Measurements from ENCODE around the gene CCDC187. TPM values are rescaled to one million over a fixed set of nuclear protein-coding genes. Genes with fewer than 3 reads are reported as not detected.
A peak's percentile ranks its signal among the peaks of the same experiment; 100 is the strongest.

Gene CCDC187
- total RNA-seq, 1 donor from 2014 or later: not detected

DNA sequence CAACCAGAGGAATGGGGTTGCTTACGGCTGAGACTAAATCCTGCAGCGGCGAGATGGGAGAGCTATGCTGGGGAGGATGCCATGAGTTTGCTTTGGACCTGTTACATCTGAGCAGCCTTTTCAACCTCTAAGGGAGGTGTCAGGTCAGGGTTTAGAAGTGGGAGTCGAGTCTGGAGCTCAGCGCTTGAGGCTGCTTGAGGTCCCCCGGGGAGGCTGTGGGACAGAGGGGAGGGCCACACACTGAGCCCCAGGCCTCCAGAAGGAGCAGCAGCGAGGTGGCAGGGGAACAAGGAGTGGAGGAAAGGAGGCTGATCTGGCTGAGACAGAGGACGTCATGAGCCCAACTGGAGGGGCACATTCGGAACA is 56.4 kb downstream of the CCDC187 start:
- H3K4me3 ChIP-seq: no peak overlapping the region
- Mint-ChIP-seq H3K36me3 (no peaks in the 10 kb centered on the region), H3K27ac (peak overlapping the region; percentile 92), H3K9me3 (no peaks in the 10 kb centered on the region), H3K4me3 (peak overlapping the region; percentile 65), H3K27me3 (ENCODE audit: insufficient read depth, low read depth) (peaks cover 17% of the 10 kb centered on the region), H3K4me1 (peaks cover 50% of the 10 kb centered on the region)
- no peak for DNase-seq (ENCODE audit: low spot score)
- peak overlapping the region; percentile 13 for H2AFZ ChIP-seq (replicated peaks)
- no peak overlapping the region for H3K27ac ChIP-seq
- H3K36me3 ChIP-seq: no peaks in the 10 kb centered on the region
- H3K9ac ChIP-seq: no peak overlapping the region
- H3K4me1 ChIP-seq: peaks cover 26% of the 10 kb centered on the region
- peaks cover 27% of the 10 kb centered on the region for H3K79me2 ChIP-seq (ENCODE audit: low read depth)
- no peak overlapping the region for H3K4me2 ChIP-seq
- H3F3A ChIP-seq (ENCODE audit: low read depth): peaks cover 13% of the 10 kb centered on the region
- peaks cover 28% of the 10 kb centered on the region for H4K20me1 ChIP-seq (ENCODE audit: low read depth)
- no peaks in the 10 kb centered on the region for H3K9me3 ChIP-seq (ENCODE audit: low read depth)
- peaks cover 9% of the 10 kb centered on the region for H3K27me3 ChIP-seq
- TF ChIP-seq EZH2phosphoT487 (IDR thresholded peaks at IDR 0.05): no peak
- TF ChIP-seq, protein P1, sequence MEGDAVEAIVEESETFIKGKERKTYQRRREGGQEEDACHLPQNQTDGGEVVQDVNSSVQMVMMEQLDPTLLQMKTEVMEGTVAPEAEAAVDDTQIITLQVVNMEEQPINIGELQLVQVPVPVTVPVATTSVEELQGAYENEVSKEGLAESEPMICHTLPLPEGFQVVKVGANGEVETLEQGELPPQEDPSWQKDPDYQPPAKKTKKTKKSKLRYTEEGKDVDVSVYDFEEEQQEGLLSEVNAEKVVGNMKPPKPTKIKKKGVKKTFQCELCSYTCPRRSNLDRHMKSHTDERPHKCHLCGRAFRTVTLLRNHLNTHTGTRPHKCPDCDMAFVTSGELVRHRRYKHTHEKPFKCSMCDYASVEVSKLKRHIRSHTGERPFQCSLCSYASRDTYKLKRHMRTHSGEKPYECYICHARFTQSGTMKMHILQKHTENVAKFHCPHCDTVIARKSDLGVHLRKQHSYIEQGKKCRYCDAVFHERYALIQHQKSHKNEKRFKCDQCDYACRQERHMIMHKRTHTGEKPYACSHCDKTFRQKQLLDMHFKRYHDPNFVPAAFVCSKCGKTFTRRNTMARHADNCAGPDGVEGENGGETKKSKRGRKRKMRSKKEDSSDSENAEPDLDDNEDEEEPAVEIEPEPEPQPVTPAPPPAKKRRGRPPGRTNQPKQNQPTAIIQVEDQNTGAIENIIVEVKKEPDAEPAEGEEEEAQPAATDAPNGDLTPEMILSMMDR (IDR thresholded peaks at IDR 0.05): no peak
- no peak for TF ChIP-seq EZH2 (IDR thresholded peaks at IDR 0.05)

GRCh38 chr9:136246849-136247550 is 56.9 kb downstream of the CCDC187 start:
- Histone ChIP-seq H3K27me3 (peaks cover 9% of the 10 kb centered on the region), H2AFZ (replicated peaks) (no peak overlapping the region), H3K4me1 (peaks cover 26% of the 10 kb centered on the region), H3K4me2 (no peak overlapping the region), H4K20me1 (ENCODE audit: low read depth) (peaks cover 33% of the 10 kb centered on the region), H3K27ac (no peak overlapping the region), H3K9ac (no peak overlapping the region), H3K4me3 (no peak overlapping the region), H3F3A (ENCODE audit: low read depth) (peaks cover 13% of the 10 kb centered on the region), H3K79me2 (ENCODE audit: low read depth) (peaks cover 32% of the 10 kb centered on the region), H3K36me3 (no peaks in the 10 kb centered on the region), H3K9me3 (ENCODE audit: low read depth) (no peaks in the 10 kb centered on the region)
- H3K9me3 Mint-ChIP-seq: no peaks in the 10 kb centered on the region
- H3K4me3 Mint-ChIP-seq: peak overlapping the region; percentile 65
- H3K27ac Mint-ChIP-seq: no peak overlapping the region
- no peaks in the 10 kb centered on the region for H3K36me3 Mint-ChIP-seq
- TF ChIP-seq, protein P1 (IDR thresholded peaks at IDR 0.05): no peak
- TF ChIP-seq EZH2phosphoT487 (IDR thresholded peaks at IDR 0.05): no peak
- no peak for TF ChIP-seq EZH2 (IDR thresholded peaks at IDR 0.05)
- H3K27me3 Mint-ChIP-seq (ENCODE audit: insufficient read depth, low read depth): peaks cover 17% of the 10 kb centered on the region
- peaks cover 50% of the 10 kb centered on the region for H3K4me1 Mint-ChIP-seq
- DNase-seq (ENCODE audit: low spot score): no peak

DNA sequence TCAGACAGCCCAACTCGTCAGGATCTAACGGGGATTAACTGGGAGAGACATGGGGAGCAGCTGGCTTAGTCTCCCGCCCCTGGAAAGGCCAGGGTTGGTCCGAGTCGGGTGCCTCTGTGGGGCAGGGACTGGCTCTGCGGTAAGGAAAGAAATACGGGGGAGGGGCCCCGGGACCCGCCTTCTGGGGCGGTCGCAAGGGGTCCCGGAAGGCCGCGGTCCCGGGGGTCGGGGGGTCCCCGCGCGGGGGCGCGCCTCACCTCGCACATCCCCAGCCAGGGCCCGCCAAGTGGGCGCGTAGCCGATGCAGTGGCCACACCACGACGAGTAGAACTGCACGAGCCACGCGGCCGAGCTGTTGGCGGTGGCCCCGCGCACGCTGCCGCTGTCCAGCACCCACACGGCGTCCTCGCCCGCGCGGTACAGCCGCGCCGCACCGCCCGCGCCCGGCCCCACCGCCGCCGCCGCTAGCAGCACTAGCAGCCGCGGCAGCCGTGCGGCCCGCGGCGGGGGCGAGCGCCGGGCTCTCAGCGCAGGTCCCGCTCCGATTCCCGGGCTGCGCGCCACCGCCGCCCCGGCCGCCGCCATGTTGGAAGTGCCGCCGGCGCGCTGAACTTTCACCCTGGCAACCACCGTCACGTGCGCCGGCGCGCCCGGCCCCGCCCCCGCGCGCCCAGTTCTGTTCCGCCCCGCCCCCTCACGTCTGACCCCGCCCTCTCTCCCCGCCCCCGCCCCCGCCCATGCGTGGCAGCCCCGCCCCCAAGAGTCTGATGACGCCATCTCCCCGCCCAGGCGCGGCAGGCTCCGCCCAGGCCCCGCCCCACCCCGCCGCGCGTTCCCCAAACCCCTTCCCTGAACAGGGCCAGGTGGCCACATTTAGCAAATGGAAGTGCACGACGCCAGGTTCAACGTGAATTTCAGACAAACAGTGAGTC is 58.4 kb downstream of the CCDC187 start, which contains the start of gene QSOX2:
Gene QSOX2, minus strand, starts transcription at position 594 of the 932 bp plus-strand sequence. Its CDS starts 9 bp downstream, at position 585.
- Mint-ChIP-seq H3K4me3 (peak within 1 kb of the TSS; percentile 95), H3K36me3 (no peaks in the 10 kb centered on the region), H3K9me3 (no peaks in the 10 kb centered on the region), H3K27me3 (ENCODE audit: insufficient read depth, low read depth) (peaks cover 15% of the 10 kb centered on the region), H3K27ac (peak within 1 kb of the TSS; percentile 74), H3K4me1 (peaks cover 50% of the 10 kb centered on the region)
- Histone ChIP-seq H3K9me3 (ENCODE audit: low read depth) (no peaks in the 10 kb centered on the region), H3K4me3 (peak within 1 kb of the TSS; percentile 98), H3K27ac (no peak within 1 kb of the TSS), H3K4me1 (peaks cover 26% of the 10 kb centered on the region), H3F3A (ENCODE audit: low read depth) (peaks cover 13% of the 10 kb centered on the region), H3K9ac (peak within 1 kb of the TSS; percentile 44), H3K27me3 (peaks cover 9% of the 10 kb centered on the region), H3K36me3 (no peaks in the 10 kb centered on the region), H4K20me1 (ENCODE audit: low read depth) (peaks cover 48% of the 10 kb centered on the region), H3K4me2 (peak within 1 kb of the TSS; percentile 82), H2AFZ (replicated peaks) (peak within 1 kb of the TSS; percentile 86), H3K79me2 (ENCODE audit: low read depth) (peaks cover 47% of the 10 kb centered on the region)
- TF ChIP-seq EZH2phosphoT487 (IDR thresholded peaks at IDR 0.05) (no peak), EZH2 (IDR thresholded peaks at IDR 0.05) (no peak)
- TF ChIP-seq, protein P1 (IDR thresholded peaks at IDR 0.05): peak; percentile 5
- peak; percentile 94 for DNase-seq (ENCODE audit: low spot score)
